Pericardium fibroblast (primary cell): ENCODE results near the gene SNTA1. TPM values are rescaled to one million over a fixed set of nuclear protein-coding genes. Genes with fewer than 3 reads are reported as not detected.

Experiments used
- total RNA-seq: library from RNA; depleted of rRNA; stranded (reverse); fragments of >200 nt; gene quantifications from 2 replicates; pipeline ENCODE4 v1.2.3, GENCODE V29; 2015

SNTA1 gene
- 33.3 and 60.7 TPM in 2 replicates for total RNA-seq

DNA sequence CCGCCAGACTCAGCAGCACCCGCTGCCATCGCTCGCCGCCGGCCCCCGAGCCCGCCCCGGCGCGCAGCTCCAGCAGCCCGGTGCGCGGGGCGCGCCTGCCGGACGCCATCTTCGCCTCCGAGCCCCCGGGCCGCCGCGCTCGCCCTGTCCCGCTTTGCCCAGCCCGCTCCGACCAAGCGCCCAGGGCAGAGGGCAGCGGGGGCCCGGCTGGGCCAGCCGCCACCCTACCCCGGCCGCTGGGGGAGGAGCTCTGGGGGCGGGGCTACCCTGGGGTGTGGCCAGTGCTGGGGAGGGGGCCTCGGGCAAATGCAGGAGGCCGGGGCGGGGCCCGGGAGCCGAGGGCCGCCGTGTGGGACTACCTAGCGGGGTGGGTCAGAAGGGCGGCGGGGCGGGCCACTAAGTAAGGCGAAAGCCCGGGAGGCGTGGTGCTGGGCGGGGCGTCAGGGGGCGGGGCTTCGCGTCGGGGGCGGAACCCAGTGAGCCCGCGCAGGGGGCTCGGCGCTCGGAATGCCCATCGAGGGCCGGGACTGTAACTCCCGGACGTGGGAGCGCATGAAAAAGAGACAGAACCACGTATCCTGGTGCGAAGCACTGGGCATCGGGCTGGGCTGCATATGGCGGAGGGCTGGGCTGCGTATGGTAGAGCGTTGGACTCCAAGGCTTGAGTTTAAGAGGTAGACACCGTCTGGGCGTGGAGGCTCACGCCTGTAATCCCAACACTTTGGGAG lies at the start of gene SNTA1:
Gene SNTA1 (minus strand): TSS at position 252 of the 728 bp plus-strand sequence. CDS start 143 bp downstream, at position 109.

DNA sequence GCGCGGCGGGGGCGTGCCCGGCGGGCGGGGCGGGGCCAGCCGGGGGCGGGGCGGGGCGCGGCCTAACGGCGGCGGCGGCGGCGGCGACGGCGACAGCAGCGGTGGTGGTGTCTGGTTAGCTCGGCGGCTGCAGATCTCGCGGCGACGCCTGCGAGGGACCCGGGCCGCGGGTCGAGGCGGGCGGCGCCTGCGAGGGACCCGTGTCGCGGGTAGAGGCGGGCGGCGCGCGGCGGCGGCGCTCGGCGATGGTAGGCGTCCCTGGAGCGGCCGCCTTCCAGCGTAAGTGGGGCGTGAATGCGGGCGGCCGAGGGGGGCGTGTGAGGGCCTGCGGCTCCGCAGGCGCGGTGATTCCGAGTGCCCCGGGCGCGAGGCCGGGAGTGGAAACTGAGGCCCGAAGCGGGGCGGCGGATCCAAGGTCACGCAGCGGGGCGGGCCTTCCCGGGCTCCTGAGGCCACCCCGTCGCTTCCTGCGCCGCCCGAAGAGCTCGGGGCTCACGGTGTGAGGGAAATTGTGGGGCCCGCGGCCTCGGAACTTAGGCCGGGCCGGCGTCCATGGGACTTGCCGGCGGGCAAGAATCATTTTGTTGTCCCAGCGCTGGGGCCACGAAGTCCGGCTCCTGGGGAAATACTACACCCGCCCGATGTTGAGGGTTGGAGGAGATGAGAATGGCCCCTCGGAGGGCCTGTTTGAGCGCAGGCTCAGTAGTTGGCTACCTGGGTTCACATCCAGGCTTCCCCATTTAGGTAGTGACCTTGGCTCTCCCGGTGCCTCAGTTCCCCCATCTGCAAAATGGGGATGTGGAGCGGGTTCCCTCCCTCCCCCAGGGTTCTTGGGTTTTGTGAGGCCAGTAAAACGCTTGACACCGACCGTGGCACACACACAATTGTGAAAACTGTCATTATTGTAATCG lies 46.7 kb upstream of the SNTA1 start, which contains the start of gene CBFA2T2:
Gene CBFA2T2 (plus strand): TSS at position 74 of the 911 bp plus-strand sequence. CDS start 172 bp downstream, at position 246.

DNA sequence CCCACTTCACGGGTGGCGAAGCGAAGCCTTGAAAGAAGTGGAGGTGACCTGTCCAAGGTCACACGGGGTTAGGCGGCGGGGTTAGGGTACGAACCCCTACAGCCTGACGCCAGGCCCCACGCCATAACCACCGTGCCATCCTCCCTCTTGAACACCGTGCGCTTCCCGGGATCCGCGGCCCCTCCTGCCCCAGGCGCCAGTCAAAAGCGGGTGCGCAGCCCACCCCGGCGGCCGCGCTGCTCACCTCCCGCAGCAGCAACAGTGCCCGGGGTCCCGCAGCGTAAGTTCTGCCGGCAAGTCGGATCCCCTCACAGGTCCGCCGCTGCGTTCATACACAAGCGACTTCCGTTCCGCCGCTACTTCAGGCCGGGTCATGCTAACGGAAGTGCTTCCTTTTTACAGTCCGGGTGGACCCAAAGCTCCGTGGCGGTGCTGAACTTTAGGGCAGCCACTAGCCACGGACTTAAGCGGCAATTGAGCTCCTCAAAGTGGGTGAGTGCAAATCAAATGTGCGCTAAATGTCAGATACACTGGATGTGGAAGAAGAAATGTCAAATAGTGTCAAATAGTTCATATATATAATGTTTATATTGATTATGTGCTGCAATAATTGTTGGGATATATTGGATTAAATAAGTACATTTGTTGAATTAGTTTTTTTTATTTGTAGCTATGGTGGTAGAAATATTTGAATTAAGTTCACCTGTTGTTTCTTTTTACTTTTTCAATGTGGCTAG lies 42.2 kb downstream of the SNTA1 start, which contains the start of gene CDK5RAP1:
Gene CDK5RAP1 (minus strand): TSS at position 336 of the 737 bp plus-strand sequence. CDS start 4,455 bp downstream, outside the sequence.

Other genes starting within 250 kb of the SNTA1 start
- gene BPIFA3, start 226.4 kb downstream of the SNTA1 start, total RNA-seq = not detected in 2 replicates
- not detected in 2 replicates for gene BPIFA1, start 207.8 kb downstream of the SNTA1 start, total RNA-seq
- not detected in 2 replicates for gene BPIFB1, start 160.5 kb downstream of the SNTA1 start, total RNA-seq
- 12.7 and 15.4 TPM in 2 replicates for gene CDK5RAP1, start 42.2 kb downstream of the SNTA1 start, total RNA-seq
- 4.8 and 6.3 TPM in 2 replicates for gene CBFA2T2, start 46.3 kb upstream of the SNTA1 start, total RNA-seq
- 0.09 TPM in 1 of 2 replicates, not detected in the other for gene C20orf144, start 218.6 kb upstream of the SNTA1 start, total RNA-seq
- gene ACTL10, start 223.2 kb upstream of the SNTA1 start, total RNA-seq = 1.4 and 3.7 TPM in 2 replicates
- 41.2 and 41.7 TPM in 2 replicates for gene NECAB3, start 230.7 kb upstream of the SNTA1 start, total RNA-seq
- gene E2F1, start 242.6 kb upstream of the SNTA1 start, total RNA-seq = 1.5 and 1.8 TPM in 2 replicates